CD4-positive, alpha-beta T cell (primary cell): Measurements from ENCODE around the gene BRD1. TPM values are rescaled to one million over a fixed set of nuclear protein-coding genes. Genes with fewer than 3 reads are reported as not detected.
"Not testable (repeated sequence)": the region's sequence is repeated elsewhere in the genome, so short reads cannot be mapped to it uniquely, and the experiment has no call there.

Source experiments
- ATAC-seq: fragments of 200-7000 bp; cut with Tn5 transposase; one replicate; pipeline ENCODE4 v1.10.0; 2022; ENCODE audit warnings: mild to moderate bottlenecking; ENCODE audit not compliant: poor library complexity
- CTCF ChIA-PET: fragments of 350-600 bp; sonication (Branson Sonifier 250); formaldehyde crosslinking; loops from one replicate; lab custom pipeline; 2021; ENCODE audit warnings: antibody characterized with exemption, inconsistent platforms; lab: Charles Lee
- POLR2A ChIA-PET: fragments of 350-600 bp; sonication (Branson Sonifier 250); formaldehyde crosslinking; loops from one replicate; lab custom pipeline; 2021; ENCODE audit warnings: antibody characterized with exemption, inconsistent platforms; lab: Charles Lee
- DNase-seq, 14 experiments: peaks; one replicate each; pipeline ENCODE4 v3.0.0-alpha.2; 2013 to 2020; ENCODE audit warnings: mixed read lengths in 2 of 14
- H3K27ac ChIP-seq, 2 donors: one replicate each; pipeline versions ENCODE4 v1.5.1 to v1.7.0; 2013; ENCODE audit warnings: low read length in 2 of 2, low read depth in 1 of 2, mild to moderate bottlenecking in 1 of 2
- H3K27me3 ChIP-seq, 2 experiments: 1 replicate in 1 of 2; 2 replicates in 1 of 2; pipeline versions ENCODE4 v1.6.1 to v1.7.0; 2013; ENCODE audit warnings: low read length in 2 of 2, control low read depth in 1 of 2, mild to moderate bottlenecking in 1 of 2, moderate library complexity in 1 of 2; ENCODE audit not compliant: insufficient read depth in 2 of 2, control insufficient read depth in 1 of 2
- H3K36me3 ChIP-seq: one replicate; pipeline ENCODE4 v1.6.1; 2013; ENCODE audit warnings: low read length, control low read depth; ENCODE audit not compliant: insufficient read depth
- H3K4me1 ChIP-seq: one replicate; pipeline ENCODE4 v1.6.1; 2013; ENCODE audit warnings: low read length, control low read depth; ENCODE audit not compliant: insufficient read depth
- H3K4me3 ChIP-seq: one replicate; pipeline ENCODE4 v1.5.1; 2013; ENCODE audit warnings: mild to moderate bottlenecking, low read length, moderate library complexity
- H3K9me3 ChIP-seq, 2 experiments: 1 replicate in 1 of 2; 2 replicates in 1 of 2; pipeline versions ENCODE4 v1.6.1 to v1.7.0; 2013; ENCODE audit warnings: low read length in 2 of 2, mild to moderate bottlenecking in 2 of 2, control low read depth in 1 of 2, moderate library complexity in 1 of 2; ENCODE audit not compliant: control insufficient read depth in 1 of 2, insufficient read depth in 1 of 2
- H3K27ac Mint-ChIP-seq: one replicate; pipeline ENCODE4 v1.8.0; 2020; ENCODE audit warnings: mixed read lengths
- H3K27me3 Mint-ChIP-seq: one replicate; pipeline ENCODE4 v1.8.0; 2021; ENCODE audit warnings: mixed read lengths
- H3K36me3 Mint-ChIP-seq: one replicate; pipeline ENCODE4 v1.8.0; 2021; ENCODE audit warnings: low read depth, mixed read lengths
- H3K4me1 Mint-ChIP-seq: one replicate; pipeline ENCODE4 v1.8.0; 2021; ENCODE audit warnings: low read depth, mixed read lengths
- H3K4me3 Mint-ChIP-seq: one replicate; pipeline ENCODE4 v1.8.0; 2020; ENCODE audit warnings: mild to moderate bottlenecking, mixed read lengths
- H3K9me3 Mint-ChIP-seq: one replicate; pipeline ENCODE4 v1.8.0; 2020; ENCODE audit warnings: mixed read lengths
- CTCF ChIP-seq: fragments of 200-600 bp; IDR thresholded peaks from one replicate; pipeline ENCODE4 v1.8.0; 2022; ENCODE audit warnings: antibody characterized with exemption, mild to moderate bottlenecking
- intact Hi-C, 2 experiments: fragments of 100-400 bp; cut with DNase I in 1 of 2; cut with micrococcal nuclease in 1 of 2; formaldehyde crosslinking; loops; one replicate each; pipeline versions ENCODE4 v1.15.1 to v1.9.0; 2023 to 2025; cut with DNase I, micrococcal nuclease
- total RNA-seq, 174 experiments: library from RNA in 2 of 174; stranded (reverse) in 2 of 174; gene quantifications; one replicate each; pipeline ENCODE4 v1.2.3 and lab custom pipeline; 2021 to 2026

BRD1 gene
- total RNA-seq, 2 experiments from 2014 or later = 129 to 130 TPM

GRCh38 chr22:49783926-49784629 lies 43.6 kb downstream of the BRD1 start:
- Mint-ChIP-seq H3K4me3 (no peak overlapping the region), H3K4me1 (peaks cover 30% of the 10 kb centered on the region), H3K27ac (no peak overlapping the region), H3K27me3 (no peaks in the 10 kb centered on the region), H3K36me3 (peaks cover 47% of the 10 kb centered on the region), H3K9me3 (no peaks in the 10 kb centered on the region)
- H3K27me3 ChIP-seq = no peaks in the 10 kb centered on the region
- peaks cover 56% of the 10 kb centered on the region for H3K4me1 ChIP-seq
- no peaks in the 10 kb centered on the region for H3K9me3 ChIP-seq
- DNase-seq (no peak), ATAC-seq (no peak)
- intact Hi-C loops = no loop called here
- CTCF ChIA-PET = no interaction called here
- no peak overlapping the region for H3K4me3 ChIP-seq
- no peak for TF ChIP-seq CTCF
- POLR2A ChIA-PET = no interaction called here
- H3K36me3 ChIP-seq = peaks cover 77% of the 10 kb centered on the region
- H3K27ac ChIP-seq = no peak overlapping the region

- H3K36me3 ChIP-seq = peaks cover 75% of the 10 kb centered on the region
- no peak for ATAC-seq
Measured at GRCh38 chr22:49783036-49783746, 44.5 kb downstream of the BRD1 start.

GRCh38 chr22:49781886-49782285 lies 45.8 kb downstream of the BRD1 start:
- CTCF ChIA-PET, H3K27me3 Mint-ChIP-seq, H3K27ac Mint-ChIP-seq, POLR2A ChIA-PET, ATAC-seq, H3K9me3 Mint-ChIP-seq, H3K9me3 ChIP-seq, H3K27me3 ChIP-seq, DNase-seq, H3K4me3 Mint-ChIP-seq, H3K4me3 ChIP-seq, intact Hi-C loops, H3K27ac ChIP-seq: not testable (repeated sequence)
- peaks cover 43% of the 10 kb centered on the region for H3K36me3 Mint-ChIP-seq
- Histone ChIP-seq H3K4me1 (peaks cover 40% of the 10 kb centered on the region), H3K36me3 (peaks cover 75% of the 10 kb centered on the region)
- peaks cover 13% of the 10 kb centered on the region for H3K4me1 Mint-ChIP-seq

More at GRCh38 chr22:49783036-49783746, 44.5 kb downstream of the BRD1 start:
- no peaks in the 10 kb centered on the region for H3K27me3 ChIP-seq
- H3K4me1 ChIP-seq = peaks cover 47% of the 10 kb centered on the region
- no peaks in the 10 kb centered on the region for H3K27me3 Mint-ChIP-seq
- no peaks in the 10 kb centered on the region for H3K9me3 Mint-ChIP-seq
- no peaks in the 10 kb centered on the region for H3K9me3 ChIP-seq
- H3K36me3 Mint-ChIP-seq = peaks cover 43% of the 10 kb centered on the region
- no peak overlapping the region for H3K4me3 Mint-ChIP-seq
- no peak overlapping the region for H3K4me3 ChIP-seq
- no peak overlapping the region for H3K27ac ChIP-seq
- H3K27ac Mint-ChIP-seq = peak overlapping the region; percentile 76
- ChIA-PET POLR2A (no interaction called here), CTCF (no interaction called here)
- H3K4me1 Mint-ChIP-seq = peaks cover 21% of the 10 kb centered on the region
- intact Hi-C loops = no loop called here
- no peak for TF ChIP-seq CTCF
- no peak for DNase-seq
